ENCODE measurements around the gene LRGUK. TPM values are rescaled to one million over a fixed set of nuclear protein-coding genes. Genes with fewer than 3 reads are reported as not detected.
A peak's percentile ranks its signal among the peaks of the same experiment; 100 is the strongest.

LRGUK gene
- total RNA-seq, 1 donor: 0.43 TPM

DNA sequence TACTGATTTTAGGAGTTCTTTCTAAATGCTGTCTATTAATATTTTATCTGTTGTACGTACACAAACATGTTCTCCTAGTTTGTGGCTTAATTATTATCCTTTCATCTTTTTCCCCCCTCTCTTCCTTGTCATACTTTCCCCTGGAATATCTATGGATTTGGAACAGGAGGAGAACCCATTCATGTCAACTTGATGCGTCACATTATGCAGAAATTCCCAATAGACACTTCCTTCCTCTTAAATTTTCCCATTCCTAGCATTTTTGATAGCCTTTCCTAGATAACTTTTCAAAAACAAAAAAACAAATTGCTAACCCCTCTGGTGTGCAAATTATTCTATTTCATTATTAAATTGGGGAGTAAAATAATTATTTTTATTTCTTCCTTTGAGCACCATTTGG is 153.4 kb downstream of the LRGUK start:
- DNase-seq (ENCODE audit: low read depth): no peak
- no peak for TF ChIP-seq CTCF (IDR thresholded peaks at IDR 0.05; ENCODE audit: insufficient read depth, low read depth, low read length)
- no peak overlapping the region for H3K4me3 ChIP-seq (ENCODE audit: low read depth, low read length)

- TF ChIP-seq CTCF (IDR thresholded peaks at IDR 0.05; ENCODE audit: insufficient read depth, low read depth, low read length): no peak
- H3K4me3 ChIP-seq (ENCODE audit: low read depth, low read length): no peak overlapping the region
- no peak for DNase-seq (ENCODE audit: low read depth)
Observed at GRCh38 chr7:134284011-134284410, 156.9 kb downstream of the LRGUK start.

GRCh38 chr7:134284952-134285351 is 157.8 kb downstream of the LRGUK start:
- no peak for TF ChIP-seq CTCF (IDR thresholded peaks at IDR 0.05; ENCODE audit: insufficient read depth, low read depth, low read length)
- no peak for DNase-seq (ENCODE audit: low read depth)
- H3K4me3 ChIP-seq (ENCODE audit: low read depth, low read length): no peak overlapping the region

DNA sequence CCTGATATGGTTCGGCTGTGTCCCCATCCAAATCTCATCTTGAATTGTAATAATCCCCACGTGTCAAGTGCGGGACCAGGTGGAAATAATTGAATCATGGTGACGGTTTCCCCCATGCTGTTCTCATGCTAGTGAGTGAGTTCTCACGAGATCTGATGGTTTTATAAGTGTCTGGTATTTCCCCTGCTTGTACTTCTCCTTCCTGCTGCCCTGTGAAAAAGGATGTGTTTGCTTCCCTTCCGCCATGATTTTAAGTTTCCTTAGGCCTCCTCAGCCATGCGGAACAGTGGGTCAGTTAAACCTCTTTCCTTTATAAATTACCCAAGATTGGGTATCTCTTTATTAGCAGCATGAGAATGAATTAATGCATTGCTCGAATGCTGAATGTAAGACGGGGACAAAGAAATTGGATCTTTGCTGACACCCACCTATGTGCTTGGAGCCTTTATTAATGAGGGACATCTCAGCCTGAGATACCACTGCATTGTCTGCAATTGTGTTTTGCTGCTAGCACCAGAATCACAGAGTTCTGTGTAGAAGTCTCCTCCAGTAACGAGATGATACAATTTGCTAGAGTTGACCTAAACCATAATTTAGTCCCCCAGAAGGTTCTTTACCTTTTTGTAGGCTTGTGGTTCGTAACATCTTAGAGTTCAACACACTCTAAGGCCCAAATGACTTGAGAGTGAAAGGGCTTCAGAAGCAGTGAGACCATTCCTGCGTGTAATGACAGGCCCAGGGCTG is 160.9 kb downstream of the LRGUK start:
- no peak overlapping the region for H3K4me3 ChIP-seq (ENCODE audit: low read depth, low read length)
- DNase-seq (ENCODE audit: low read depth): no peak
- TF ChIP-seq CTCF (IDR thresholded peaks at IDR 0.05; ENCODE audit: insufficient read depth, low read depth, low read length): no peak

DNA sequence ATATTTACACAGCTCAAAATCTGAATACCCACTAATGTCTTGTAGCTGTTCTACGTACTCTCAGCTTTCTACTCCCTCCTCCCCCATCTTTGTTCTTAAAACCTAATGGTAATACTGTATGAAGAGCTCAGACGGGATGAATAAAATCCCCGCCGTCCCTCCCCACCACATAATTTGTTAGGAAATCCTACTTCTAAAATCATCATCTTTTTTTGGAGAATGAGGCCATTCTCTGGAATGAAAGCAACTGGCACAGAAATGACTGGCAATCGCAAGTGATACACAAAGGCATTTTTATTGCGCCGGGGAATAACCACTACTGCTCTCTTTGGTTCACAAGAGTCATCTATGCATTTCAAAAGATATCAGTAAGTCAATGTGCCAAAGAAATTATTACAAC is 162.3 kb downstream of the LRGUK start:
- H3K4me3 ChIP-seq (ENCODE audit: low read depth, low read length): no peak overlapping the region
- DNase-seq (ENCODE audit: low read depth): peak; percentile 2
- no peak for TF ChIP-seq CTCF (IDR thresholded peaks at IDR 0.05; ENCODE audit: insufficient read depth, low read depth, low read length)

DNA sequence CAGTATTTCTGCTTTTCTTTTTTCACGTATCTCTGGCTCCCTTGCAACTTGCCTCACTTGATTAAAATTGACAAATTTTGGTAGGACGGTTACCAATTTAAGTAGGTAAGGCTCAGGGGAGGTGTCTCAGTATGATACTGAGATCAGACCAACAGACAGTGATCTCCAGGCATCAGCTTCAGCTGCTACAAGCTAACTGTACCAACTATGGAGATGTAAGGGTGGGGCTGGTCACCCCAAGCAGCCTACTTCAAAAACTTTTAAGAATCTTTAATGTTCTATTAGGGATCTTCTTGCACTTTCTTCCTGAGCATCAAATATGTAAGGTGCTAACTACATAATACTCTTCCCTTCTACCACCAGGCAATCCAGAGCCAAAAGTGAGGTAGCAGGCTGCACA is 162.7 kb downstream of the LRGUK start:
- no peak for DNase-seq (ENCODE audit: low read depth)
- TF ChIP-seq CTCF (IDR thresholded peaks at IDR 0.05; ENCODE audit: insufficient read depth, low read depth, low read length): no peak
- no peak overlapping the region for H3K4me3 ChIP-seq (ENCODE audit: low read depth, low read length)

DNA sequence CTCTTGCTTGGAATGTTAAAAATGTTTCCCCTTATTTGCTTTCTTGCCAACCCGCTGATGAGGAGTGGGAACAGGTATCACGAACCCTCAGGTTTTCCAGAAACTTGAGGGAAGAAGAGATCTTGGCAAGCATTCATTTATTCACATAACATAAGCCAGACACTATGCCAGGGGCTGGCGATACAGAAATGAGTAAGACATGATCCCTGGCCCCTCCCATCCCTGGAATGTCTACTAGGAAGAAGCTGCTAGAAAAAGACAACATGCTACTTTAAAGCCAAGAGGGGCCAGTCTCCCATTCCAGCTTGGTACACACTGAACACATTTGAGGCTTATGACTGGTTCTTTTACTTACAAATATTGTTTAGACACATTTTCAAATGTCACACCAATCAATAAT is 163.1 kb downstream of the LRGUK start:
- H3K4me3 ChIP-seq (ENCODE audit: low read depth, low read length): no peak overlapping the region
- TF ChIP-seq CTCF (IDR thresholded peaks at IDR 0.05; ENCODE audit: insufficient read depth, low read depth, low read length): no peak
- peak; percentile 25 for DNase-seq (ENCODE audit: low read depth)
